GM23248 (cell line): ENCODE measurements around the gene MYH14. TPM values are rescaled to one million over a fixed set of nuclear protein-coding genes. Genes with fewer than 3 reads are reported as not detected.
"Not testable (repeated sequence)": the region's sequence is repeated elsewhere in the genome, so short reads cannot be mapped to it uniquely, and the experiment has no call there.

Source experiments
- DNase-seq: peaks from one replicate; pipeline ENCODE4 v3.0.0-alpha.2; 2015
- H2AFZ ChIP-seq: fragments of 200-600 bp; sonication (generic); 2 replicates; pipeline ENCODE4 v1.6.1; 2016; ENCODE audit warnings: antibody characterized with exemption
- H3F3A ChIP-seq: fragments of 200-600 bp; sonication (generic); 2 replicates; pipeline ENCODE4 v1.6.1; 2016; ENCODE audit warnings: mild to moderate bottlenecking, antibody characterized with exemption, mixed run types; ENCODE audit not compliant: insufficient read depth
- H3K27ac ChIP-seq: fragments of 200-600 bp; sonication (generic); 2 replicates; pipeline ENCODE4 v1.5.1; 2016; ENCODE audit warnings: mild to moderate bottlenecking
- H3K27me3 ChIP-seq: fragments of 200-600 bp; sonication (generic); replicated peaks from 2 replicates; pipeline ENCODE4 v1.6.1; 2016; ENCODE audit warnings: mild to moderate bottlenecking; ENCODE audit not compliant: insufficient read depth
- H3K36me3 ChIP-seq: fragments of 200-600 bp; sonication (generic); 2 replicates; pipeline ENCODE4 v1.6.1; 2016; ENCODE audit warnings: low read depth, mild to moderate bottlenecking
- H3K4me1 ChIP-seq: fragments of 200-600 bp; sonication (generic); 2 replicates; pipeline ENCODE4 v1.6.1; 2016; ENCODE audit warnings: mild to moderate bottlenecking; ENCODE audit not compliant: insufficient read depth
- H3K4me2 ChIP-seq: fragments of 200-600 bp; sonication (generic); one replicate; pipeline ENCODE4 v1.6.1; 2016; ENCODE audit warnings: mild to moderate bottlenecking; ENCODE audit not compliant: unreplicated experiment
- H3K4me3 ChIP-seq: fragments of 200-600 bp; sonication (generic); 2 replicates; pipeline ENCODE4 v1.5.1; 2016; ENCODE audit warnings: mild to moderate bottlenecking
- H3K79me2 ChIP-seq: fragments of 200-600 bp; sonication (generic); 2 replicates; pipeline ENCODE4 v1.6.1; 2016; ENCODE audit warnings: mild to moderate bottlenecking; ENCODE audit not compliant: insufficient read depth
- H3K9ac ChIP-seq: fragments of 200-600 bp; sonication (generic); 2 replicates; pipeline ENCODE4 v1.6.1; 2016; ENCODE audit warnings: mild to moderate bottlenecking
- H3K9me2 ChIP-seq: fragments of 200-600 bp; sonication (generic); 2 replicates; pipeline ENCODE4 v1.6.1; 2016; ENCODE audit warnings: mixed run types, mild to moderate bottlenecking, moderate library complexity; ENCODE audit not compliant: insufficient read depth
- H3K9me3 ChIP-seq: fragments of 200-600 bp; sonication (generic); one replicate; pipeline ENCODE4 v1.6.1; 2017; ENCODE audit warnings: low read depth
- H4K20me1 ChIP-seq: fragments of 200-600 bp; sonication (generic); 2 replicates; pipeline ENCODE4 v1.6.0; 2016; ENCODE audit not compliant: insufficient read depth
- EZH2 ChIP-seq: fragments of 200-600 bp; sonication (generic); IDR thresholded peaks from 2 replicates; pipeline ENCODE4 v1.6.1; 2018; ENCODE audit warnings: antibody characterized with exemption, mild to moderate bottlenecking; ENCODE audit not compliant: insufficient read depth, poor library complexity, severe bottlenecking
- EZH2phosphoT487 ChIP-seq: fragments of 200-600 bp; sonication (generic); IDR thresholded peaks from 2 replicates; pipeline ENCODE4 v1.6.1; 2018; ENCODE audit warnings: antibody characterized with exemption, moderate library complexity, mild to moderate bottlenecking, low read depth; ENCODE audit not compliant: insufficient read depth
- WGBS, 2 experiments: methylation state at CpG; one replicate each; pipeline ENCODE4 v1.1.6; 2015 to 2017; ENCODE audit warnings: low lambda C conversion rate in 2 of 2, low coverage in 1 of 2; ENCODE audit errors: missing lambda C conversion rate in 2 of 2; 5-methylcytosine and 5-hydroxymethylcytosine counted together
- in situ Hi-C: fragments of 300-500 bp; cut with MboI; formaldehyde crosslinking; loops from 2 replicates; pipeline ENCODE4 v1.15.0; 2020
- polyA plus RNA-seq: library from polyadenylated mRNA; unstranded; fragments of >200 nt; fragmentation: Nextera tagmentation; extraction: Ambion mirVana; gene quantifications from 2 replicates; pipeline ENCODE4 v1.2.1, GENCODE V29; 2016
- total RNA-seq: library from RNA; depleted of rRNA; stranded (reverse); fragments of >200 nt; shearing (Covaris generic); gene quantifications from 2 replicates; pipeline ENCODE4 v1.2.3, GENCODE V29; 2014

MYH14 gene
- total and polyA plus RNA-seq, 2 experiments from 2014 or later, result not detected

- DNase-seq, result no peak
- 58 to 61% methylated on average over 52 to 53 of the region's 56 CpGs for WGBS, 2 experiments
- no peaks in the 10 kb centered on the region for H3K27me3 ChIP-seq
Observed at GRCh38 chr19:50230379-50231351, 27.2 kb downstream of the MYH14 start.

GRCh38 chr19:50231417-50231816 lies 28.0 kb downstream of the MYH14 start:
- 29 to 46% methylated on average over 1 to 3 of the region's 3 CpGs for WGBS, 2 experiments
- DNase-seq, H4K20me1 ChIP-seq, in situ Hi-C loops, H3K27ac ChIP-seq, H3K9ac ChIP-seq, H3K4me2 ChIP-seq, H3K27me3 ChIP-seq, H3K4me3 ChIP-seq, H3K36me3 ChIP-seq, H3K9me2 ChIP-seq, H3F3A ChIP-seq, H3K4me1 ChIP-seq, H3K9me3 ChIP-seq, H2AFZ ChIP-seq, H3K79me2 ChIP-seq: not testable (repeated sequence)

More at GRCh38 chr19:50230379-50231351, 27.2 kb downstream of the MYH14 start:
- TF ChIP-seq EZH2phosphoT487 (no peak), EZH2 (no peak)
- Histone ChIP-seq H3K4me2 (no peak overlapping the region), H3K4me3 (no peak overlapping the region), H3K27ac (no peak overlapping the region), H3K36me3 (no peaks in the 10 kb centered on the region), H3K9me2 (no peaks in the 10 kb centered on the region), H2AFZ (no peak overlapping the region), H3K79me2 (no peaks in the 10 kb centered on the region), H3K9me3 (no peaks in the 10 kb centered on the region), H3K4me1 (no peaks in the 10 kb centered on the region), H3K9ac (no peak overlapping the region), H3F3A (no peaks in the 10 kb centered on the region), H4K20me1 (no peaks in the 10 kb centered on the region)
- in situ Hi-C loops, result no loop called here

GRCh38 chr19:50231821-50232220 lies 28.4 kb downstream of the MYH14 start:
- Histone ChIP-seq H4K20me1 (no peaks in the 10 kb centered on the region), H3F3A (no peaks in the 10 kb centered on the region), H3K4me3 (no peak overlapping the region), H3K4me1 (no peaks in the 10 kb centered on the region), H2AFZ (no peak overlapping the region), H3K36me3 (no peaks in the 10 kb centered on the region), H3K27ac (no peak overlapping the region), H3K9me2 (no peaks in the 10 kb centered on the region), H3K27me3 (no peaks in the 10 kb centered on the region), H3K4me2 (no peak overlapping the region), H3K9ac (no peak overlapping the region), H3K9me3 (no peaks in the 10 kb centered on the region), H3K79me2 (no peaks in the 10 kb centered on the region)
- in situ Hi-C loops, result no loop called here
- no peak for TF ChIP-seq EZH2phosphoT487
- no peak for TF ChIP-seq EZH2
- 38 to 49% methylated on average over 16 of the region's 16 CpGs for WGBS, 2 experiments
- no peak for DNase-seq

DNA sequence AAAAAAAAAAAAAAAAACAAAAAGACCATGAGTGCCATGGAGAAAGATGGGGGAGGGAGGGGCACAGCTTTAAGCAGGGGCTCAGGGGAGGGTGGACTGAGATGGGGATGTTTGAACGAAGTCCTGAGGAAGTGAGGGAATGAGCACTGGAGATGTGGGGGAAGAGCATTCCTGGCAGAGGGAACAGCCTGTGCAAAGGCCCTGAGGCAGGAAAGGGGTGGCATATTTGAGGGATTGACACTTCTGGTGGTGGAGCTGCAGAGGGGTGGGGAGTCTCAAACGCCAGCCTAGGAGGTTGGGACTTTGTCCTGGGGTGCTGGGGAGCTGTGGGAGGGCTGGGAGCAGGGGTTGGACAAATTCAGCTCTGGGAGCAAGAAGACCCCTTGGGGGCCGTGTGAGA lies 29.2 kb downstream of the MYH14 start:
- Histone ChIP-seq H3K4me2 (no peak overlapping the region), H3K4me3 (no peak overlapping the region), H2AFZ (no peak overlapping the region), H3K27me3 (no peaks in the 10 kb centered on the region), H3K9me3 (no peaks in the 10 kb centered on the region), H3K27ac (no peak overlapping the region), H3K9ac (no peak overlapping the region), H3K9me2 (no peaks in the 10 kb centered on the region), H3K79me2 (no peaks in the 10 kb centered on the region), H3F3A (no peaks in the 10 kb centered on the region), H4K20me1 (no peaks in the 10 kb centered on the region), H3K36me3 (no peaks in the 10 kb centered on the region), H3K4me1 (no peaks in the 10 kb centered on the region)
- TF ChIP-seq EZH2 (no peak), EZH2phosphoT487 (no peak)
- in situ Hi-C loops, result no loop called here
- 26 to 30% methylated on average over 3 of the region's 3 CpGs for WGBS, 2 experiments
- no peak for DNase-seq
